Measurements from ENCODE around the gene GPN2.
A peak's percentile ranks its signal among the peaks of the same experiment; 100 is the strongest.

GPN2 gene

GRCh38 chr1:26833432-26834405 lies 56.4 kb downstream of the GPN2 start:
- ATAC-seq (peak; percentile 97), DNase-seq (ENCODE audit: low spot score in 2 of 2) (peak; percentile 61 to 88)
- Mint-ChIP-seq H3K4me1 (peaks cover 77% of the 10 kb centered on the region), H3K9me3 (no peaks in the 10 kb centered on the region), H3K4me3 (peak overlapping the region; percentile 93), H3K36me3 (peaks cover 81% of the 10 kb centered on the region), H3K27ac (peak overlapping the region; percentile 96)

DNA sequence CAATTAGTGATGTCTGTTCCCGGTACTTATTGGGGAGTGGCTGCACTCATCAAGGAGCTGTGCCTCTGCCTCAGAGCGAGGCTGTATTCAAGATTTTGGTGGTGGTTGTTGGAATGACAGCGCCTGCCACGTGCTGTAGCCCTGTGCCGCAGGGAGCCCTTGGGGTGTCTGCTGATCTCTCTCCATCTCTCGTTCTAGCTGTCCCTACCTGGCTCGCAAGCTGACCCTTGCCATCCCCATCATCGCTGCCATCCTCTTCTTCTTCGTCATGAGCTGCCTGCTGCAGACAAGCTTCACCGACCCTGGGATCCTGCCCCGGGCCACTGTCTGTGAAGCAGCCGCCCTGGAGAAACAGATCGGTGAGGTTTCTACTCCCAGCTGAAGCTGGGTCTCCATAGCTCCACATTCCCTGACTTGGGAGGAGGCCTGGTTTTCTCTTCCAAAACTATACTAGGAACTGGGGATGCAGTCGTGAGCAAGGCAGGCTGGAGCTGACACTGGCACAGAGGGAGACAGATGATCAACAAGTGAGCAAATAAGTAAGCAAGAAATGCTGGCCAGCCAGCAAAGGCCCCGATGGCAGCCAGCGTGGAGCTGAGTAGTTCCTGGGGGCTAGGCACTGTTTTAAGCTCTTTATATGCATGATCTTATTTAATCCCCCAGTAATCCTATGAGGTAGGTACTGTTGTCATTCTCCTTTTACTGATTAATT lies 57.7 kb downstream of the GPN2 start:
- H3K4me1 Mint-ChIP-seq = peaks cover 76% of the 10 kb centered on the region
- ATAC-seq (no peak), DNase-seq (ENCODE audit: low spot score in 2 of 2) (no peak)
- H3K36me3 Mint-ChIP-seq = peaks cover 81% of the 10 kb centered on the region
- H3K9me3 Mint-ChIP-seq = no peaks in the 10 kb centered on the region
- peak overlapping the region; percentile 96 for H3K27ac Mint-ChIP-seq
- H3K4me3 Mint-ChIP-seq = peak overlapping the region; percentile 93

DNA sequence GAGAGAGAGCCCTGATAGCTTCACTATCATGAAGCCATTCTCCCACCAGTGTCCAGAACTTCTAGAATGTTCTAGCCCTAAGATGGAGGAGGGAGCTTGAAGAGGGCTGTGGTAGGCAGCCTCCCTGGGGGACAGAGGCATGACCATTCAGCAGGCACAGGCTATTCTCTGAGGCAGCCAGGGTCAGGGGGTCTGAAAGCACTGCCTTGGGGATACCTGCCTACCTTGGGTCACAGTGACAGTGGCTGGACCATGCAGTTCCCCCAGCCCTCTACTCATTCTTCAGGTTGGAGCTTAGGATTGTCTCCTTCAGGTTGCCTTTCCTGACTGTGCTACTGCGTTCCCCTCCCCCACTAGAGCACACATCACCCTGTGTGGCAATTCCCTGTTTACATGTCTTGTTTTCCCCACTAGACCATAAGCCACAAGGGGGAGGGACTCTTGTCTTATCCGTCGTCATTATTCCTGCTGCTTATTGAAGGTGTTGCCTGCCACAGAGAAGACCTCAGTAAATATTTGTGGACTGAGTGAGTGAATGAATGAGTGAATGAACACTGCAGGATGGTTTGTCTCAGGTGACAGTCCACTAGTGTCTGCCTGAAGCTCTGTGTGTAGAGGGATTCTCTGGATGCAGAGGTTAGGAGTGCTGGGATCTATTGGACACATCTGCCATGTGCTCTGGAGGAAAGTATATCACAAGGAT lies 58.4 kb downstream of the GPN2 start:
- Mint-ChIP-seq H3K36me3 (peaks cover 78% of the 10 kb centered on the region), H3K27ac (peak overlapping the region; percentile 96), H3K4me3 (peak overlapping the region; percentile 93), H3K4me1 (peaks cover 76% of the 10 kb centered on the region), H3K9me3 (no peaks in the 10 kb centered on the region)
- no peak for ATAC-seq
- DNase-seq (ENCODE audit: low spot score in 2 of 2) = no peak

DNA sequence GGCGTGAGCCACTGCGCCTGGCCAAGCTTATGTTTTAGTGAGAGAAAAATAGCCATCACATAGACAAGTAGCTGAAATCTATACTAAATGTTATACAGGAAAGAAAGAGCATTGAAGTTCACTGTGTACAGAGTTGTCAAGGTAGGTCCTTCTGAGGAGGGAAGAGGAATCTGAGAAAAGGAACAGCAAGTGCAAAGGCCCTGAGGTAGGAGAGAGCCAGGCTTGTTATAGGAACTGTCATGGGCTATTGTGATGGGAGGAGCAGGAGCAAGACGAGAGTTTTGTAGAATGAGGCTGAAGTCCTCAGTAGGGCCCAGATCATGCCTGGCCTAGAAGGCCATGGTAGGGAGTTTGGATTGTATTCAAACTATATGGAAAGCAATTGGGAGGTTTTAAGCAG lies 59.0 kb downstream of the GPN2 start:
- H3K4me1 Mint-ChIP-seq = peaks cover 76% of the 10 kb centered on the region
- peak overlapping the region; percentile 96 for H3K27ac Mint-ChIP-seq
- no peaks in the 10 kb centered on the region for H3K9me3 Mint-ChIP-seq
- ATAC-seq (no peak), DNase-seq (ENCODE audit: low spot score in 2 of 2) (no peak)
- H3K4me3 Mint-ChIP-seq = peak overlapping the region; percentile 93
- H3K36me3 Mint-ChIP-seq = peaks cover 76% of the 10 kb centered on the region

GRCh38 chr1:26829184-26829911 lies 60.7 kb downstream of the GPN2 start:
- Mint-ChIP-seq H3K27ac (peak overlapping the region; percentile 96), H3K4me1 (peaks cover 78% of the 10 kb centered on the region), H3K36me3 (peaks cover 60% of the 10 kb centered on the region), H3K4me3 (peak overlapping the region; percentile 93), H3K9me3 (no peaks in the 10 kb centered on the region)
- ATAC-seq = no peak
- no peak for DNase-seq (ENCODE audit: low spot score in 2 of 2)

DNA sequence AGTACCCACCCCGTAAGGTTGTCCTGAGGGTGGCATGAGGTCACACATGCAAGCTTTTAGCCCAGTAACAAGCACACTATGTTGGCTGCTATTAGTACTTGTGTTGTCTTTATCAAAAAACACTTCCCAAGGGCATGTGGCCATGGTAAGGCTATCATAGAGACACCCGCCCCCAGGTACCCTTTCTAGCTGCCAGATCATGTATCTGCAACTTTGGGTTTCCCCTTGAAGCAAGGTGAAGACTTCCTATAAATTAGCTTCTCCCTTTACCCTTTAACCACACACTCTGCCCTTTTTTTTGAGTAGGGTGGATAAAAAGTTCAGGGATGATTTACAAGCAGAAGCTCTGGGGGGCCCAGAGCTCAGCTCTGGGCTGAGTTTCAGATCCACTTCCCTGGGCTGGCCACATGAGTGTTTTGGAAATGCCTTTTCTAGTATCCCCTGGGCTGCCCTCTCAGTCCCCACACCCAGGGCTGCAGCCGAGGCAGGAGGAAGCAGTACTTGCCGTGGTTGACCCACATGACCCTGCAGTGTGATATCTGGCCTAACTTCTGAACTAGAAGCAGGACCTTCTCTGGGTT lies 61.6 kb downstream of the GPN2 start:
- peaks cover 52% of the 10 kb centered on the region for H3K36me3 Mint-ChIP-seq
- peak overlapping the region; percentile 93 for H3K4me3 Mint-ChIP-seq
- H3K9me3 Mint-ChIP-seq = no peaks in the 10 kb centered on the region
- ATAC-seq = no peak
- no peak for DNase-seq (ENCODE audit: low spot score in 2 of 2)
- peak overlapping the region; percentile 96 for H3K27ac Mint-ChIP-seq
- peaks cover 69% of the 10 kb centered on the region for H3K4me1 Mint-ChIP-seq

GRCh38 chr1:26827663-26828062 lies 62.4 kb downstream of the GPN2 start:
- Mint-ChIP-seq H3K4me1 (peaks cover 61% of the 10 kb centered on the region), H3K9me3 (no peaks in the 10 kb centered on the region), H3K36me3 (peaks cover 44% of the 10 kb centered on the region), H3K27ac (peak overlapping the region; percentile 96), H3K4me3 (peak overlapping the region; percentile 93)
- DNase-seq (ENCODE audit: low spot score in 2 of 2) (no peak), ATAC-seq (no peak)

DNA sequence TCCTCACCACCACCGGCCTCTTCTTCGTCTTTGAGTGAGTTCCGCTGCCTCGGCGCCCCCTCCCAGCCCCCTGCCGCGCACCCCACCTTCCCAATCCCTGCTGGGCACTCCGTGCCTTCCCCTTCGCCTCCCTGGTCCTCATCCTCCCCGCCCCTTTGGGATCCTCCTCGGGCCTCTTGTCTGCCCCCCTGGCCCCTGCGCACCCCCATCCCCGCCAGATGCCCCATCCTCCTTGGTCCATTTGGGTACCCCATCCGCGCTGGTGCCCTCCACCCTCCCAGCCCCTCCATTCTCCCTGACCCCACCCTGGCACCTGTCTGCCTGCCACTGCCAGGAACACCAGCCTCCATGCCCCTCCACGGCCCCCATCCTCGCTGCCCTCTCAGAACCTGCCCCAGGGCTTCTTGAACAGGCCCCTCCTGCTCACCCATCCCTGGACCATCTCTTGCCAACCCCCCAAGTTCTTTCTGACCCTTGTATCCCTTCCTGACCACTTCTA lies 62.9 kb downstream of the GPN2 start:
- DNase-seq (ENCODE audit: low spot score in 2 of 2) (no peak), ATAC-seq (no peak)
- Mint-ChIP-seq H3K27ac (peak overlapping the region; percentile 96), H3K9me3 (no peaks in the 10 kb centered on the region), H3K4me1 (peaks cover 56% of the 10 kb centered on the region), H3K36me3 (peaks cover 39% of the 10 kb centered on the region), H3K4me3 (peak overlapping the region; percentile 93)

- peak; percentile 79 to 85 for DNase-seq (ENCODE audit: low spot score in 2 of 2)
These were observed 63.6 kb downstream of the GPN2 start, which contains the start of gene ZDHHC18 for GRCh38 chr1:26826261-26827105. Gene ZDHHC18 (plus strand): TSS chr1:26826688. CDS start chr1:26826805, 117 bp downstream.

More at GRCh38 chr1:26826261-26827105, 63.6 kb downstream of the GPN2 start, which contains the start of gene ZDHHC18:
- peak; percentile 89 for ATAC-seq
- Mint-ChIP-seq H3K4me1 (peaks cover 49% of the 10 kb centered on the region), H3K9me3 (no peaks in the 10 kb centered on the region), H3K4me3 (peak within 1 kb of the TSS; percentile 93), H3K27ac (peak within 1 kb of the TSS; percentile 96), H3K36me3 (peaks cover 42% of the 10 kb centered on the region)

All from stimulated activated effector memory CD8-positive, alpha-beta T cell treated with anti-CD3 and anti-CD28 coated beads, Interleukin-12 subunit alpha, Interleukin-12 subunit beta, amount 100 ng/mL, for 72 hours (primary cell).